GM18907 (cell line): ENCODE results near the gene SNX9.
A peak's percentile ranks its signal among the peaks of the same experiment; 100 is the strongest.

Experiments
- ATAC-seq: cut with Tn5 transposase; IDR thresholded peaks from one replicate; pipeline ENCODE4 v1.9.1; 2021; ENCODE audit warnings: mild to moderate bottlenecking, moderate library complexity; ENCODE audit not compliant: unreplicated experiment

The SNX9 gene

GRCh38 chr6:157989541-157990289 is 166.7 kb downstream of the SNX9 start:
- no peak for ATAC-seq

GRCh38 chr6:157990321-157991066 is 167.4 kb downstream of the SNX9 start:
- peak; percentile 72 for ATAC-seq

GRCh38 chr6:157991067-157991432 is 168.0 kb downstream of the SNX9 start:
- ATAC-seq = no peak

DNA sequence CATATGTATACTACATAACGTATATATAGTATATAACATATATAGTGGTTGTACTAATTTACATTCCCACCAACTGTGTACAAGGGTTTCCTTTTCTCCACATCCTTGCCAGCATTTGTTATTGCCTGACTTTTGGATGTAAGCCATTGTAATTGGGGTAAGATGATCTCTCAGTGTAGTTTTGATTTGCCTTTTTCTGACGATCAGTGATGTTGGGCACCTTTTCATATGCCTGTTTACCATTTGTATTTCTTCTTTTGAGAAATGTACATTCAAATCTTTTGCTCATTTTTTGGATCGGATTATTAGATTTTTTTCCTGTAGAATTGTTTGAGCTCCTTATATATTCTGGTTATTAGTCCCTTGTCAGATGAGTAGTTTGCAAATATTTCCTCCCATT is 170.0 kb downstream of the SNX9 start:
- no peak for ATAC-seq

- ATAC-seq = no peak
These were observed 171.2 kb downstream of the SNX9 start for GRCh38 chr6:157994125-157994795.
